GM12872 (cell line): ENCODE data around the gene PCBD2.

Experiments
- TF ChIP-seq, protein P1 (sequence below): IDR thresholded peaks from 3 replicates; pipeline ENCODE4 v1.5.1; 2011; ENCODE audit warnings: low read depth, mild to moderate bottlenecking, low read length, moderate library complexity; ENCODE audit not compliant: insufficient read depth

The PCBD2 gene

DNA sequence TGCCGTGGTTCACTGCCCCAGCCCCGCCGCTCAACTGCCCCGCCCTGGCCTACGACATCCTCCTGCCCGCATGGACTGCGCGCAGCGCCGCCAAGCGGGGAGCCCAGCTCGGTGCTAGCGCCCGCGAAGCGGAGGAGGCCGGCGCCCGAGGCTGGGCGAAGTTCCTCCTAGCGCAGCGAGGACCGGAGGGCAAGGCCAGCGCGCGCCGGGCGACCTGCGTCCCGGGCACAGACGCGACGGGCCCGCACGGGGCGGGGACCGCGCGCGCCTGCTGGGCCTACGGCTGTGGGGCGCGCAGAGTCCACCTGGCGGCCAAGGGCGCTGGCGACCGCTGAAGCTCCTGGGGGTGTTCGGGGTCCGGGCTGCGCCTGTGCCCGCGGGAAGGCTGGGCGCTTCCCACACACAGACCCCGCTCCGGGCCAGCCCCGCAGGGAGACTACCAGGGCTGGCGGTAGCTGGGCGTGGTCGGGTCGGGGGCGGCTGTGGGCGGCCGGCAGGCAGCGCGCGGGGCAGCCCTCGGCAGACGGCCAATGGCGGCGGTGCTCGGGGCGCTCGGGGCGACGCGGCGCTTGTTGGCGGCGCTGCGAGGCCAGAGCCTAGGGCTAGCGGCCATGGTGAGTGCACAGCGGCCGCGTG lies at the start of gene PCBD2:
PCBD2 (plus strand) TSS at position 522 of the 636 bp plus-strand sequence; CDS start at position 531, 9 bp downstream.
- TF ChIP-seq, protein P1, sequence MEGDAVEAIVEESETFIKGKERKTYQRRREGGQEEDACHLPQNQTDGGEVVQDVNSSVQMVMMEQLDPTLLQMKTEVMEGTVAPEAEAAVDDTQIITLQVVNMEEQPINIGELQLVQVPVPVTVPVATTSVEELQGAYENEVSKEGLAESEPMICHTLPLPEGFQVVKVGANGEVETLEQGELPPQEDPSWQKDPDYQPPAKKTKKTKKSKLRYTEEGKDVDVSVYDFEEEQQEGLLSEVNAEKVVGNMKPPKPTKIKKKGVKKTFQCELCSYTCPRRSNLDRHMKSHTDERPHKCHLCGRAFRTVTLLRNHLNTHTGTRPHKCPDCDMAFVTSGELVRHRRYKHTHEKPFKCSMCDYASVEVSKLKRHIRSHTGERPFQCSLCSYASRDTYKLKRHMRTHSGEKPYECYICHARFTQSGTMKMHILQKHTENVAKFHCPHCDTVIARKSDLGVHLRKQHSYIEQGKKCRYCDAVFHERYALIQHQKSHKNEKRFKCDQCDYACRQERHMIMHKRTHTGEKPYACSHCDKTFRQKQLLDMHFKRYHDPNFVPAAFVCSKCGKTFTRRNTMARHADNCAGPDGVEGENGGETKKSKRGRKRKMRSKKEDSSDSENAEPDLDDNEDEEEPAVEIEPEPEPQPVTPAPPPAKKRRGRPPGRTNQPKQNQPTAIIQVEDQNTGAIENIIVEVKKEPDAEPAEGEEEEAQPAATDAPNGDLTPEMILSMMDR: peak; percentile 91

DNA sequence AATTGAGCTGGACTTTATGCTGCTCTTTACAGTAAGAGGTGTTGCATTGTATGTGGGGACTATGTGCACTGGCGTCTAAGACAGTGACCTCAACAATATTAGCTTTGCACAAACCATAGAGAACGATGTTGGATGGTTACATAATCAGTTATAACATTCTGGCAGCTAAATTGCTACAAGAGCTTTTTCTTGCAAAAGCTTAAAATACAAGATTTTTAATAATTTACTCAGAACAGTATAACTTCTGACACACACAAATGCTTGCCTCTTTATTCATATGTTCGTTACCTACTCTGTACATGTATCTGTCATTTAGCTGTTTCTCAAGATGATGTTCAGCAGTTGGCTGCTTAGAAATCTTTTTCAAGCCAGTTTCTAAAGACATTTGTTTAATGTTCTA lies 47.5 kb upstream of the PCBD2 start:
- TF ChIP-seq, protein P1: no peak

DNA sequence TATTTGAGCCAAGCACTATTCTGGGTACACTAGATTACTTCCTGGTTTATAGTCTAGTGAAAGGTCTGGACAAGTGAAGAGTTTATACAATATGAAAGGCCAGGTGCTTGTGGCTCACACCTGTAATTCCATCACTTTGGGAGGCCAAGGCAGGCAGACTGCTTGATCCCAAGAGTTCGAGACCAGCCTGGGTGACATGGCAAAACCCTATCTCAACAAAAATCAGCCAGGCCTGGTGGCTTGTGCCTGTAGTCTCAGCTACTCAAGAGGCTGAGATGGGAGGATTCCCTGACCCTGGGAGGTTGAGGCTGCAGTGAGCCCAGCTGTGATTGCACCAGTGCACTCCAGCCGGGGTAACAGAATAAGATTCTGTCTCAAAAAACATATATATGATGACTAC lies 40.2 kb upstream of the PCBD2 start:
- TF ChIP-seq, protein P1: no peak

DNA sequence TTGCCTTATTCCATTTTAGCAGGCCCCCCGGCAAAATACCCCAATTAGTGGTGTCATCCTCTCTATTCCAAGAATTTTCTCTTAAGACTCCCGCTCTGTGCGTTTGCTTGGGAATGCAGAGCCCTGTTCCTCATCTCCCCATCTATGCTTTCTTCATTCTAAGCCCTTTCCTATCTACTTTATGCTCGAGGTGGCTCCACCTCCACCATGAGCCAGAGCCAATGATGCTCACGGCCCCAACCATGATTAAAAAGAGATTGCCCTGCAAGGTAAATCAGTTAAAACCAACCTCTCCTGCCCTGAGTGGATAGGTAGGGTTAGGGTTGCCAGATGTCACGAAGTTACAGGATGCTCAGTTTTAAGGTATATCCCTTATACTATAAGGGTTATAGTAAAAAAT lies 31.4 kb upstream of the PCBD2 start:
- TF ChIP-seq, protein P1: no peak

DNA sequence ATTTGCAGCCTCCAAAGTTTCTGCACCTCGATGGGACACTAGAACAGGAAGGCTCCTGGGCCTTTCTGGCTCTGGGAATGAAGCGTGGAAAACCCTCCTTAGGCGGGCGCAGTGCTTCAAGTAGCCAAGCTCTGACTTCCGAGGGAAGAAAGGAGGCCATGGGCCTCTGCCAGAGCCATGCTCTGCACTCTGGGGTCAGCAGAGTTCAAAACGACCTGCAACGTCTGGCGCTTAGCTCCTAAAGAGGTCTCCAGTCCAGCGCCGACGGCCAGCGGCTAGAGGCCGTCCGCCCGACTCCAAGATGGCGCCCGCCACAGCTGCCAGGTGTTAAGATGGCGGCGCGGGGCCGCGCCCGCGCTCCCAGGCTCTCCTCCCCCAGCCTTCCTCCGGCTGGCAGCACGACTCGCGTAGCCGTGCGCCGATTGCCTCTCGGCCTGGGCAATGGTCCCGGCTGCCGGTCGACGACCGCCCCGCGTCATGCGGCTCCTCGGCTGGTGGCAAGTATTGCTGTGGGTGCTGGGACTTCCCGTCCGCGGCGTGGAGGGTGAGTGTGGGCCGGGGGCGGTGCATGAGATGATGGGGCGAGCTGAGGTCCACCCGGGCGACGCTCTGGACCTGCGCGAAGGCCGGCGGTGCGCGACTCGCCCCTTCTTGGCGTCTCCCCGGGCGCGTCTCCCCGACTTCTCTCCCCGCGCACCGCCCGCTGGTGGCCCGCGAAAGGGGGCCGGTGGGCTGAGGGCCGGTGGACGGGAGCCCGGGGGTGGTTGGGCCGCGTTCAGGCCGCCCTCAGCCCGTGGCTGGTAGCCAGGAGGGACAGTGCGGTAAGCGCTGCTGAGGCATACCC lies 30.7 kb upstream of the PCBD2 start, which contains the start of gene TXNDC15:
TXNDC15 (plus strand) TSS at position 385 of the 844 bp plus-strand sequence; CDS start at position 442, 57 bp downstream.
- TF ChIP-seq, protein P1: no peak

DNA sequence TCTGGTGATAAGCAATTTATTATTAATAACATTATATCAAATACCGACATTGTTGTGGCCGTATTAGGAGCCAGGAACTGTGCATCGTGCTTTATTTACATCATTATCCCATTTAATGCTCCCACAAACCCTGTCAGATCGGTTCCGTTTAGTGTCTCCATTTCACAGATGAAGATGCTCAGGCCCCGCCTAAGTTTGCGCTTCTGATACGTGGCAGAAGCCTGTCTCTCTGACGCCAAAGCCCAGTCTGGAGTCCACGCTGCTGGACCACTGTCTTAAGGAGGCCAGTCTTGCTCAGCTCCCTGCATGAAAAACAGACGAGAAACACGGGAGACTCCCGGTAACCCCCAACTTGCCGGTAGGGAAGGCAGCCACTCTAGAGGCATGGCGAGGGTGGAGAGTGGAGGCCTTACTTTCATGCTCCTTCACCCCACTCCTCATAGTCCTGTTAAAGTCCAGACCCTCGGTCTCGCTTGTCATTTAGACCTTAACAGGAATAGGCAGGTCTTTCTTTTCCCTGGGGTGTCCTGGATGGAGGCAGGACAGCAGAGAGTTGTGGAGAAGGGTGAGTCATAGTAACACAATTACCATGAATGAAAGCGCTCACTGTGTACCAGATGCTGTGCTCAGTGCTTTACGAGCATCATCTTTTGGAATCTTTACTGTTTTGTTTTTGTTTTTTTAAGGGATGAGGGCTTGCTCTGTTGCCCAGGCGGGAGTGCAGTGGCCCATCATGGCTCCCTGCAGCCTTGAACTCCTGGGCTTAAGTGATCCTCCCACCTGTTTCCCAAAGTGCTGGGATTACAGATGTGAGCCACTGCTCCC lies 29.9 kb upstream of the PCBD2 start:
- TF ChIP-seq, protein P1: no peak

DNA sequence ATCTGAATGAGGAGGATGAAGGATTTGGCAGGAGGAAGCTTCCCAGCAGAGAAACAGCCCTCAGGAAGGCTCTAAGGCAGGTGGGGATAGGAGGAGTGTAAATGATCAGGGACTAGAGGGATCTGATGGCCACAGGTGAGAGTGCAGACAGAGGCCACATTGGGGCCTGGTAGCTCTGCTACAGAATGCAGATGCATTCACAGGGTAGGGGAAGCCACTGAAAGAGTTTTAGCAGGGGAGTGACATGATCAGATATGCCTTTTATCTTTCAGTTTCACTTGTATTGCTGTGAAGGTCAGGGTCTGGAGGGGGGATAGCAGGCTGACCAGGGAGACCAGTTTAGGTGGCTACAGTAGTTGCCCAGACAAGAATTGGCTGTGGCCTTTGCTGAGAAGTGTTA lies 27.8 kb upstream of the PCBD2 start:
- TF ChIP-seq, protein P1: no peak
